ENCODE data around the gene NDST1. TPM values are rescaled to one million over a fixed set of nuclear protein-coding genes. Genes with fewer than 3 reads are reported as not detected.

The NDST1 gene
- total RNA-seq, 2 experiments from 2014 or later = 9.5 to 26.6 TPM

- Histone ChIP-seq H4K20me1 (ENCODE audit: insufficient read depth, low read length) (no peaks in the 10 kb centered on the region), H3K9me2 (ENCODE audit: insufficient read depth, low read length) (no peaks in the 10 kb centered on the region), H3K27ac (ENCODE audit: low read depth, low read length, poor library complexity, severe bottlenecking) (no peak overlapping the region), H3K4me3 (ENCODE audit: low read depth, low read length, poor library complexity, severe bottlenecking) (no peak overlapping the region), H2AFZ (ENCODE audit: low read length) (no peak overlapping the region), H3K9me3 (ENCODE audit: low read length) (no peaks in the 10 kb centered on the region), H3K79me2 (ENCODE audit: insufficient read depth, low read depth, low read length) (no peaks in the 10 kb centered on the region), H3K36me3 (ENCODE audit: insufficient read depth, low read length) (no peaks in the 10 kb centered on the region), H3K4me1 (ENCODE audit: insufficient read depth, low read length, poor library complexity, severe bottlenecking) (no peaks in the 10 kb centered on the region), H3K4me2 (ENCODE audit: low read length) (no peak overlapping the region)
- ChIA-PET POLR2A (interaction anchor here (0.6 to 0.7 kb wide), 3 partner anchors 34 to 357 kb away, joined by 3 read pairs; no protein-coding TSS in a partner anchor), CTCF (ENCODE audit: unreplicated experiment) (no interaction called here)
- TF ChIP-seq CTCF (conservative IDR thresholded peaks at IDR 0.05; ENCODE audit: low read length) (no peak), EZH2phosphoT487 (IDR thresholded peaks at IDR 0.05; ENCODE audit: borderline replicate concordance, low read depth, low read length) (no peak)
- no TSS peak for BruUV-seq (replicated peaks)
- intact Hi-C loops (cut with micrococcal nuclease; ENCODE audit: unreplicated experiment) = no loop called here
- DNase-seq (ENCODE audit: low spot score) = no peak
Measured at GRCh38 chr5:150582241-150583109, 74.5 kb downstream of the NDST1 start.

- Histone ChIP-seq H3K9me2 (ENCODE audit: insufficient read depth, low read length) (no peaks in the 10 kb centered on the region), H3K9me3 (ENCODE audit: low read length) (no peaks in the 10 kb centered on the region), H3K36me3 (ENCODE audit: insufficient read depth, low read length) (no peaks in the 10 kb centered on the region), H3K79me2 (ENCODE audit: insufficient read depth, low read depth, low read length) (no peaks in the 10 kb centered on the region), H3K4me3 (ENCODE audit: low read depth, low read length, poor library complexity, severe bottlenecking) (no peak overlapping the region), H3K4me1 (ENCODE audit: insufficient read depth, low read length, poor library complexity, severe bottlenecking) (no peaks in the 10 kb centered on the region), H4K20me1 (ENCODE audit: insufficient read depth, low read length) (no peaks in the 10 kb centered on the region), H3K4me2 (ENCODE audit: low read length) (no peak overlapping the region), H2AFZ (ENCODE audit: low read length) (no peak overlapping the region), H3K27ac (ENCODE audit: low read depth, low read length, poor library complexity, severe bottlenecking) (no peak overlapping the region)
- no peak for TF ChIP-seq CTCF (conservative IDR thresholded peaks at IDR 0.05; ENCODE audit: low read length)
- TF ChIP-seq EZH2phosphoT487 (IDR thresholded peaks at IDR 0.05; ENCODE audit: borderline replicate concordance, low read depth, low read length) = no peak
- CTCF ChIA-PET (ENCODE audit: unreplicated experiment) = no interaction called here
- no TSS peak for BruUV-seq (replicated peaks)
- POLR2A ChIA-PET = no interaction called here
- no peak for DNase-seq (ENCODE audit: low spot score)
- intact Hi-C loops (cut with micrococcal nuclease; ENCODE audit: unreplicated experiment) = no loop called here
Measured at GRCh38 chr5:150583541-150584225, 75.8 kb downstream of the NDST1 start.
